Suppressor macrophage (primary cell): ENCODE data around the gene GPR12.

Source experiments
- DNase-seq, 4 experiments: peaks; one replicate each; pipeline ENCODE4 v3.0.0-alpha.2; 2020 to 2022
- total RNA-seq, 17 experiments: gene quantifications; one replicate each; lab custom pipeline; 2026; ENCODE audit warnings: mixed read lengths in 6 of 17, inconsistent platforms in 3 of 17; lab: John Stamatoyannopoulos, UW

GPR12 gene
- total RNA-seq: 0 to 1.2 (median 0) reads per million in 17 experiments

GRCh38 chr13:26759907-26760831, at the start of gene GPR12:
GPR12 (minus strand) TSS chr13:26760786; CDS start chr13:26759827, 959 bp downstream.
- DNase-seq: peak in 2 of 4 experiments; percentile 11 to 38

- DNase-seq: no peak
Observed at GRCh38 chr13:26810095-26810494, 49.5 kb upstream of the GPR12 start.

- no peak for DNase-seq
Observed at GRCh38 chr13:26806891-26807290, 46.3 kb upstream of the GPR12 start.

GRCh38 chr13:26787961-26788360, 27.4 kb upstream of the GPR12 start:
- no peak for DNase-seq

- DNase-seq: no peak
Observed at GRCh38 chr13:26786651-26787295, 26.2 kb upstream of the GPR12 start.

GRCh38 chr13:26785838-26786630, 25.4 kb upstream of the GPR12 start:
- peak; percentile 4 to 69 (median 40) for DNase-seq

- DNase-seq: peak in 2 of 4 experiments; percentile 12 to 17
Observed at GRCh38 chr13:26784704-26785639, 24.4 kb upstream of the GPR12 start.

- no peak for DNase-seq
Observed at GRCh38 chr13:26780411-26780810, 19.8 kb upstream of the GPR12 start.

- DNase-seq: no peak
Observed at GRCh38 chr13:26779321-26779720, 18.7 kb upstream of the GPR12 start.

GRCh38 chr13:26772531-26772930, 11.9 kb upstream of the GPR12 start:
- no peak for DNase-seq

- no peak for DNase-seq
Observed at GRCh38 chr13:26771796-26772195, 11.2 kb upstream of the GPR12 start.

- DNase-seq: no peak
Observed at GRCh38 chr13:26762745-26763345, 2.3 kb upstream of the GPR12 start.

- peak in 1 of 4 experiments; percentile 8 for DNase-seq
Observed at GRCh38 chr13:26760832-26761582, 421 bp upstream of the GPR12 start.

- no peak for DNase-seq
Observed at GRCh38 chr13:26759249-26759906, 1.2 kb downstream of the GPR12 start.

- DNase-seq: no peak
Observed at GRCh38 chr13:26758496-26759157, 2.0 kb downstream of the GPR12 start.

GRCh38 chr13:26756961-26757360, 3.6 kb downstream of the GPR12 start:
- DNase-seq: no peak

- no peak for DNase-seq
Observed at GRCh38 chr13:26752671-26753070, 7.9 kb downstream of the GPR12 start.

GRCh38 chr13:26749905-26750304, 10.7 kb downstream of the GPR12 start:
- no peak for DNase-seq

GRCh38 chr13:26749285-26749684, 11.3 kb downstream of the GPR12 start:
- DNase-seq: no peak
